Measurements from ENCODE around the gene FBL.
"Not testable (repeated sequence)": the region's sequence is repeated elsewhere in the genome, so short reads cannot be mapped to it uniquely, and the experiment has no call there.

DNA sequence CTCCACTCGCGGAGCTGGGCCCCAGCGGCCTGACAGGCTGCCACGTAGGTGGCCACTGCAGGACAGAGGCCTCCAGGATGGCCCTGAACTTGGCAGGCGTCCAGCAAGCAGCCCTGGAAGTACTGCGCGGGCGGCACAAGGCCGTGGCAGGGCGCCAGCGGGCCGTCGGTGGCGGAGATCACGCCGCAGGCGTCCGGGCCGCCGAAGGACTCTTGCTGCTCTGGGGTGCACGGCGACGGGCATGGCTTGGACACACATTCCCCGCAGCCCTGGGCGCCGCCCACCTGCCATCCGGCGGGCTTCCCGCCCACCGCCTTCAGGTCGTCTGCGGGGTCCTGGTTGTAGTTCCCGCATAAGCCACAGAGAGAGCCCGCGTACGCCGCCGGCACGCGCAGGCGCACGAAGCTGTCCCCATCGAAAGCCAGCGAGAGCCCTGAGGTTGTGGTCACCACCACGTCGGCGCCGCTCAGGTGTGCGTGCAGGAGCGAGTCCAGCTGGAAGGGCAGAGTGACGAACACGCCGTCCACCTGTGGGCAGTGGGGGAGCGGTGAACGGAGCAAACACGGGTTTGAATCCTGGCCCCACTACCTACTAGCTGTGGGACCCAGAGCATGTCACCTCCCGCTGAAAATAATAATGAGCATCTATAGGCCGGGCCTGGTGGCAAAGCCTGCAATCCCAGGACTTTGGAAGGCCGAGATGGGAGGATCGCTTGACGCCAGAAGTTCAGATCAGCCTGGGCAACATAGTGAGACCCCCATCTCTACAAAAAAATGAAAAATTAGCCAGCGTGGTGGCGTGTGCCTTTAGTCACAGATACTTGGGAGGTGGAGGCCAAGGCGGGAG, 45.7 kb upstream of the FBL start:
- TF ChIP-seq, protein P1, sequence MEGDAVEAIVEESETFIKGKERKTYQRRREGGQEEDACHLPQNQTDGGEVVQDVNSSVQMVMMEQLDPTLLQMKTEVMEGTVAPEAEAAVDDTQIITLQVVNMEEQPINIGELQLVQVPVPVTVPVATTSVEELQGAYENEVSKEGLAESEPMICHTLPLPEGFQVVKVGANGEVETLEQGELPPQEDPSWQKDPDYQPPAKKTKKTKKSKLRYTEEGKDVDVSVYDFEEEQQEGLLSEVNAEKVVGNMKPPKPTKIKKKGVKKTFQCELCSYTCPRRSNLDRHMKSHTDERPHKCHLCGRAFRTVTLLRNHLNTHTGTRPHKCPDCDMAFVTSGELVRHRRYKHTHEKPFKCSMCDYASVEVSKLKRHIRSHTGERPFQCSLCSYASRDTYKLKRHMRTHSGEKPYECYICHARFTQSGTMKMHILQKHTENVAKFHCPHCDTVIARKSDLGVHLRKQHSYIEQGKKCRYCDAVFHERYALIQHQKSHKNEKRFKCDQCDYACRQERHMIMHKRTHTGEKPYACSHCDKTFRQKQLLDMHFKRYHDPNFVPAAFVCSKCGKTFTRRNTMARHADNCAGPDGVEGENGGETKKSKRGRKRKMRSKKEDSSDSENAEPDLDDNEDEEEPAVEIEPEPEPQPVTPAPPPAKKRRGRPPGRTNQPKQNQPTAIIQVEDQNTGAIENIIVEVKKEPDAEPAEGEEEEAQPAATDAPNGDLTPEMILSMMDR (IDR thresholded peaks at IDR 0.05): not testable (repeated sequence)
- TF ChIP-seq POLR2AphosphoS5, EP300 (IDR thresholded peaks at IDR 0.05): not testable (repeated sequence)
